ENCODE results near the gene MIS18BP1.

GRCh38 chr14:45253754-45254310, 830 bp upstream of the MIS18BP1 start:
- TF ChIP-seq CTCF (IDR thresholded peaks at IDR 0.05; ENCODE audit: low read depth, low read length, poor library complexity, severe bottlenecking) = no peak
- TF ChIP-seq EZH2phosphoT487 (IDR thresholded peaks at IDR 0.05; ENCODE audit: borderline replicate concordance, low read length) = no peak

Measured in DOHH2 (cell line).